ENCODE results near the gene GABRG3. TPM values are rescaled to one million over a fixed set of nuclear protein-coding genes. Genes with fewer than 3 reads are reported as not detected.

The GABRG3 gene
- total RNA-seq, 4 donors from 2014 or later, result 0.67 to 3.0 TPM; not detected in 2

- 76 to 77% methylated on average over 4 of the region's 4 CpGs for WGBS, 2 donors
- no peak overlapping the region for H3K27ac ChIP-seq
- intact Hi-C loops (cut with DNase I), result no loop called here
- H3K4me1 ChIP-seq, result no peaks in the 10 kb centered on the region
- no peak overlapping the region for H3K4me3 ChIP-seq (replicated peaks in 1 of 3)
- no peak for DNase-seq
- H3K27me3 ChIP-seq, result no peaks in the 10 kb centered on the region
- no peak for TF ChIP-seq POLR2A (IDR thresholded peaks at IDR 0.05)
- no peak for TF ChIP-seq CTCF (IDR thresholded peaks at IDR 0.05)
- H3K36me3 ChIP-seq, result no peaks in the 10 kb centered on the region
- H3K9me3 ChIP-seq, result no peaks in the 10 kb centered on the region
Measured at GRCh38 chr15:27433604-27434003, 462.6 kb downstream of the GABRG3 start.

- Histone ChIP-seq H3K27me3 (no peaks in the 10 kb centered on the region), H3K4me3 (replicated peaks in 1 of 3) (no peak overlapping the region), H3K36me3 (no peaks in the 10 kb centered on the region), H3K9me3 (no peaks in the 10 kb centered on the region), H3K27ac (no peak overlapping the region), H3K4me1 (no peaks in the 10 kb centered on the region)
- 71 to 73% methylated on average over 15 of the region's 15 CpGs for WGBS, 2 donors
- no peak for TF ChIP-seq CTCF (IDR thresholded peaks at IDR 0.05)
- no peak for TF ChIP-seq POLR2A (IDR thresholded peaks at IDR 0.05)
- intact Hi-C loops (cut with DNase I), result no loop called here
- DNase-seq, result no peak
Measured at GRCh38 chr15:27438403-27439375, 467.7 kb downstream of the GABRG3 start.

GRCh38 chr15:27441120-27441519, 470.1 kb downstream of the GABRG3 start:
- TF ChIP-seq CTCF (IDR thresholded peaks at IDR 0.05), result no peak
- no peak for TF ChIP-seq POLR2A (IDR thresholded peaks at IDR 0.05)
- Histone ChIP-seq H3K4me1 (no peaks in the 10 kb centered on the region), H3K27ac (no peak overlapping the region), H3K9me3 (no peaks in the 10 kb centered on the region), H3K27me3 (no peaks in the 10 kb centered on the region), H3K4me3 (replicated peaks in 1 of 3) (no peak overlapping the region), H3K36me3 (no peaks in the 10 kb centered on the region)
- intact Hi-C loops (cut with DNase I), result no loop called here
- DNase-seq, result no peak
- WGBS, 2 donors, result 84 to 88% methylated on average over 2 of the region's 2 CpGs

- intact Hi-C loops (cut with DNase I), result no loop called here
- no peak for TF ChIP-seq POLR2A (IDR thresholded peaks at IDR 0.05)
- no peak for TF ChIP-seq CTCF (IDR thresholded peaks at IDR 0.05)
- no peaks in the 10 kb centered on the region for H3K36me3 ChIP-seq
- no peaks in the 10 kb centered on the region for H3K9me3 ChIP-seq
- H3K4me3 ChIP-seq (replicated peaks in 1 of 3), result no peak overlapping the region
- WGBS, 2 donors, result 87 to 92% methylated on average over 5 of the region's 5 CpGs
- no peaks in the 10 kb centered on the region for H3K27me3 ChIP-seq
- no peak overlapping the region for H3K27ac ChIP-seq
- no peak for DNase-seq
- no peaks in the 10 kb centered on the region for H3K4me1 ChIP-seq
Measured at GRCh38 chr15:27448234-27448633, 477.3 kb downstream of the GABRG3 start.

GRCh38 chr15:27448986-27449385, 478.0 kb downstream of the GABRG3 start:
- Histone ChIP-seq H3K27me3 (no peaks in the 10 kb centered on the region), H3K36me3 (no peaks in the 10 kb centered on the region), H3K4me3 (replicated peaks in 1 of 3) (no peak overlapping the region), H3K9me3 (no peaks in the 10 kb centered on the region), H3K4me1 (no peaks in the 10 kb centered on the region), H3K27ac (no peak overlapping the region)
- intact Hi-C loops (cut with DNase I), result no loop called here
- WGBS, 2 donors, result 35 to 48% methylated on average over 4 of the region's 4 CpGs
- no peak for TF ChIP-seq POLR2A (IDR thresholded peaks at IDR 0.05)
- no peak for TF ChIP-seq CTCF (IDR thresholded peaks at IDR 0.05)
- DNase-seq, result no peak
